Spleen (tissue), 11 donors: ENCODE measurements around the gene ZNF606. TPM values are rescaled to one million over a fixed set of nuclear protein-coding genes. Genes with fewer than 3 reads are reported as not detected.

Experiments
- DNase-seq: peaks from one replicate; pipeline ENCODE4 v3.0.0-alpha.2; 2020
- H3K27ac ChIP-seq, 8 donors: fragments of 200-600 bp; sonication (generic) in 7 of 8; 1 replicate in 4 of 8; 2 replicates in 4 of 8; pipeline versions ENCODE4 v1.5.0 to v1.8.0; 2016 to 2021; ENCODE audit warnings: inconsistent platforms in 4 of 8, mild to moderate bottlenecking in 4 of 8, moderate library complexity in 1 of 8
- H3K27me3 ChIP-seq, 7 donors: fragments of 200-600 bp; sonication (generic) in 6 of 7; replicated peaks in 1 of 7; 1 replicate in 4 of 7; 2 replicates in 3 of 7; pipeline versions ENCODE4 v1.5.0 to v1.8.0; 2016 to 2021; ENCODE audit warnings: inconsistent platforms in 3 of 7, mild to moderate bottlenecking in 1 of 7
- H3K36me3 ChIP-seq, 6 donors: fragments of 200-600 bp; sonication (generic) in 5 of 6; 1 replicate in 4 of 6; 2 replicates in 2 of 6; pipeline versions ENCODE4 v1.5.0 to v1.8.0; 2016 to 2021; ENCODE audit warnings: inconsistent platforms in 2 of 6
- H3K4me1 ChIP-seq, 6 donors: fragments of 200-600 bp; sonication (generic) in 5 of 6; 1 replicate in 3 of 6; 2 replicates in 3 of 6; pipeline versions ENCODE4 v1.5.0 to v1.8.0; 2016 to 2021; ENCODE audit warnings: inconsistent platforms in 3 of 6
- H3K4me3 ChIP-seq, 8 donors: fragments of 200-600 bp; sonication (generic) in 7 of 8; 1 replicate in 4 of 8; 2 replicates in 4 of 8; pipeline versions ENCODE4 v1.5.0 to v1.8.0; 2016 to 2021; ENCODE audit warnings: inconsistent platforms in 4 of 8, mild to moderate bottlenecking in 4 of 8, moderate library complexity in 2 of 8
- H3K9me3 ChIP-seq, 8 donors: fragments of 200-600 bp; sonication (generic) in 7 of 8; 1 replicate in 4 of 8; 2 replicates in 4 of 8; pipeline versions ENCODE4 v1.5.0 to v1.8.0; 2016 to 2021; ENCODE audit warnings: inconsistent platforms in 4 of 8
- POLR2A ChIP-seq, 3 donors: fragments of 450-650 bp; IDR thresholded peaks; one replicate each; pipeline ENCODE4 v1.5.1; 2017; ENCODE audit warnings: antibody characterized with exemption in 3 of 3, mild to moderate bottlenecking in 1 of 3
- POLR2AphosphoS5 ChIP-seq, 3 donors: sonication (generic); formaldehyde crosslinking; IDR thresholded peaks; one replicate each; pipeline ENCODE4 v1.5.1; 2017; ENCODE audit warnings: antibody characterized with exemption in 3 of 3
- WGBS, 5 donors: extraction: QIAGEN DNeasy Blood & Tissue Kit in 3 of 5; methylation state at CpG; one replicate each; pipeline versions ENCODE4 v1.1.5 to v1.1.7; 2013 to 2018; 5-methylcytosine and 5-hydroxymethylcytosine counted together
- intact Hi-C: fragments of 100-400 bp; cut with DNase I; formaldehyde crosslinking; loops from one replicate; pipeline ENCODE4 v1.15.0; 2023; ENCODE audit warnings: low total_unique reads
- polyA plus RNA-seq, 3 donors: library from polyadenylated mRNA; stranded (reverse); fragments of 200-250 nt; gene quantifications; one replicate each; pipeline ENCODE4 v1.2.1, GENCODE V29; 2013
- total RNA-seq, 7 donors: library from RNA; depleted of rRNA in 3 of 7; stranded (reverse); fragments of >200 nt in 3 of 7; fragmentation: NEBNext Ultra II Directional in 4 of 7; extraction: Animal tissue kit (Norgen Biotek cat#: 25700) in 4 of 7; gene quantifications; one replicate each; pipeline versions ENCODE4 v1.1.0 to v1.2.1, GENCODE V29; 2016 to 2021
- TF ChIP-seq, protein P1 (sequence below), 11 experiments: fragments of 200-600 bp in 7 of 11; fragments of 450-650 bp in 4 of 11; sonication (generic) in 4 of 11; IDR thresholded peaks in 8 of 11; conservative IDR thresholded peaks in 3 of 11; 1 replicate in 7 of 11; 2 replicates in 4 of 11; pipeline versions ENCODE4 v1.4.0 to v1.8.0; 2016 to 2021; ENCODE audit warnings: antibody characterized with exemption in 11 of 11, inconsistent platforms in 4 of 11, mild to moderate bottlenecking in 1 of 11
- donor health status: healthy with polysubstance abuse.
- donor health status: DM: no; HTN: no; CAD: no; lungs with moderate emphysema.
- donor health status: DM: no; HTN: no; CAD: no.
- donor health status: Bipolar disorder and iron deficiency.
- donor health status: healthy.
- donor health status: DM: no; HTN: no; CAD: no.
- donor health status: DM: yes; HTN: yes; CAD: no.

ZNF606 gene
- total and polyA plus RNA-seq, 10 donors = 5.6 to 25.3 (median 16.1) TPM

DNA sequence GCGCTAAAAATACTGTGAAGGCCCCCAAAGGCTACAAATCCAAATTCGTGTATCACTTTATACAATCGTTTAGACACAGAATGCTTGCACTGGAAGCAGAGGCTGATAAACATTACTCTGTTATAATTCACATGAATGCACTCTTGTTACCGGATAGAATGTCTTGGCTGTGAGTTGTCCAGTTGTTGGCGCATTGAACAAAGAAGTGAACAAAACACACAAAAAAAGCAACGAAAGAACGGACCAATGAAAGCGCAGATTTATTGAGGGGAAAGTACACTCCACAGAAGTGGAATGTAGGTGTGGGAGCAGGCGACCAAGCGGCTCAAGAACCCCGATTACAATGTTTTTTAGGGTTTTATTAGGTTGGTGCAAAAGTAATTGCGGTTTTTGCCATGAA lies 66.9 kb downstream of the ZNF606 start:
- Histone ChIP-seq H3K27me3 (no peaks in the 10 kb centered on the region), H3K27ac (peak overlapping the region in 1 of 8 donors; percentile 75), H3K4me1 (peaks cover 0 to 17% (median 9%) of the 10 kb centered on the region in 6 donors), H3K4me3 (peak overlapping the region in 1 of 8 donors; percentile 82), H3K36me3 (peaks cover under 1 to 72% (median 16%) of the 10 kb centered on the region in 6 donors), H3K9me3 (peaks cover 0 to 100% (median 96%) of the 10 kb centered on the region in 8 donors)
- WGBS, 5 donors = 88 to 92% (median 90%) methylated on average over 12 of the region's 12 CpGs
- TF ChIP-seq, protein P1, sequence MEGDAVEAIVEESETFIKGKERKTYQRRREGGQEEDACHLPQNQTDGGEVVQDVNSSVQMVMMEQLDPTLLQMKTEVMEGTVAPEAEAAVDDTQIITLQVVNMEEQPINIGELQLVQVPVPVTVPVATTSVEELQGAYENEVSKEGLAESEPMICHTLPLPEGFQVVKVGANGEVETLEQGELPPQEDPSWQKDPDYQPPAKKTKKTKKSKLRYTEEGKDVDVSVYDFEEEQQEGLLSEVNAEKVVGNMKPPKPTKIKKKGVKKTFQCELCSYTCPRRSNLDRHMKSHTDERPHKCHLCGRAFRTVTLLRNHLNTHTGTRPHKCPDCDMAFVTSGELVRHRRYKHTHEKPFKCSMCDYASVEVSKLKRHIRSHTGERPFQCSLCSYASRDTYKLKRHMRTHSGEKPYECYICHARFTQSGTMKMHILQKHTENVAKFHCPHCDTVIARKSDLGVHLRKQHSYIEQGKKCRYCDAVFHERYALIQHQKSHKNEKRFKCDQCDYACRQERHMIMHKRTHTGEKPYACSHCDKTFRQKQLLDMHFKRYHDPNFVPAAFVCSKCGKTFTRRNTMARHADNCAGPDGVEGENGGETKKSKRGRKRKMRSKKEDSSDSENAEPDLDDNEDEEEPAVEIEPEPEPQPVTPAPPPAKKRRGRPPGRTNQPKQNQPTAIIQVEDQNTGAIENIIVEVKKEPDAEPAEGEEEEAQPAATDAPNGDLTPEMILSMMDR (IDR thresholded peaks at IDR 0.05 in 8 of 11, conservative IDR thresholded peaks at IDR 0.05 in 3 of 11) = no peak
- TF ChIP-seq POLR2AphosphoS5 (IDR thresholded peaks at IDR 0.05) = no peak
- TF ChIP-seq POLR2A (IDR thresholded peaks at IDR 0.05) = no peak
- intact Hi-C loops = no loop called here
- no peak for DNase-seq

DNA sequence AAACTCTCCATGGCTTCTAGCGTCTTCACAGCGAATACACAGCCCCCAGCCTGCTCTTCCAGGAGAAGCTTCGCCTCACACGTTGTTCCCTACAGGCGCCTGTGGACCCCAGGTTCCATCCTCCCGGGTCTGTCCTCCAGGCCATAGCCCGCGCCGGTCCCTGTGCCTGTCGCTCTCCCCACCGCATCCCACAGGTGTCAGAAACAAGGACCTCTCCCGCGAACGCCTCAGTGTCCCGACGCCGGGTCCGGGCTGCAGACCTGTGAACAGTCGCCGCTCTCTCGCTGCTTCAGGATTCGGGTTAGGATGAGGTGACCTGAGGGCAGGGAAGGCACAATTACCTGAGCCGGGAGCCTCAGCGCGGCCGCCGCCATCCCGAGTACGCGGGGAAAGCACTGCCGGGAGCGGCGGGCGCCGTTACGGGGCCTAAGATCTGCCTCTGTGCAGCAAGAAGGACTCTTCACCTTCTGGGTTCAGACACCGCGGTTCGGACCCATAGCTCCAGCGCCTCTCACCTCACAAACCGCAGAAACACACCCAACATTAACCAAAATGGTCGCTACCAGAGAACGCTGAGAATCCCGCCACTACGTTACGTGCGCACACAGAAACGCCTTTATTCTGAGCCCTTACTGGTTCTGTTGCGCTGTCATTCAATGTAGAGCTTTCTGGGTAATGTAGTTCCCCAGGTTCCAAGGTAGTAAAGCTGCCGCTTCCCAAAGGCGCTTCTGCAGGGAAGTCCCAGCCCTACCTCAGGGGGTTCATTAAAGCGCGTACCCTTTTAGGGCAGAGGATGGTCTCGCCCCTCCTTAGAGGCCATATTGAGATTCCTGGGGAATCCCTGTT lies 67.6 kb downstream of the ZNF606 start, which contains the start of gene ZNF418:
ZNF418 (minus strand) TSS at position 583 of the 846 bp plus-strand sequence. CDS start 1,580 bp downstream, outside the sequence.
- Histone ChIP-seq H3K9me3 (peaks cover 0 to 100% (median 96%) of the 10 kb centered on the region in 8 donors), H3K4me1 (peaks cover 0 to 17% (median 9%) of the 10 kb centered on the region in 6 donors), H3K36me3 (peaks cover 0 to 70% (median 11%) of the 10 kb centered on the region in 6 donors), H3K4me3 (peak within 1 kb of the TSS; percentile 56 to 82 (median 62)), H3K27me3 (no peaks in the 10 kb centered on the region), H3K27ac (peak within 1 kb of the TSS; percentile 36 to 83 (median 71))
- DNase-seq = peak; percentile 77
- 6 to 11% (median 7%) methylated on average over 39 to 54 of the region's 54 CpGs for WGBS, 5 donors
- TF ChIP-seq POLR2A (IDR thresholded peaks at IDR 0.05) = no peak
- peak; percentile 45 to 64 (median 62) for TF ChIP-seq POLR2AphosphoS5 (IDR thresholded peaks at IDR 0.05)
- intact Hi-C loops = no loop called here

DNA sequence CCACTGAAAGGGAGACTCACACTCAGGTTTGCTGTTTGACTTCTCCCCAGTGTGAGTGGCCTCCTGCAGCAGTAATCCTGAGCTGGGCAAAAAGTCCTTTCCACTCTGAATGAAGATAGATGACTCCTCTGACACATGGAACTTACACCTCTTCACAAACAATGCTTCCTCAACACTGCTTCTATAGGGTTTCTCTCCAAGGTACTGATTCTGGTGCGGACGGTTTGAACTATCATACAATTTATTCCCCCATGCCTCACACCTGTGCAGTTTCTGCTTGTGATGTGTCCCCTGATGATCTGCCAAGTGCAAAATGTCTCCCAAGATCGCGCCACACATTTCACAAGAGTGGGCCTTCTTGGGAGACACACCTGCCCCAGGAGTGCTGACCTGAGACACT lies 75.0 kb downstream of the ZNF606 start:
- intact Hi-C loops = no loop called here
- no peak overlapping the region for H3K27ac ChIP-seq
- no peaks in the 10 kb centered on the region for H3K4me1 ChIP-seq
- 95 to 99% (median 97%) methylated on average over 4 of the region's 4 CpGs for WGBS, 5 donors
- no peak overlapping the region for H3K4me3 ChIP-seq
- H3K36me3 ChIP-seq = peaks cover 0 to 78% (median 36%) of the 10 kb centered on the region in 6 donors
- DNase-seq = no peak
- H3K9me3 ChIP-seq = peaks cover 24 to 100% (median 96%) of the 10 kb centered on the region in 8 donors
- no peak for TF ChIP-seq POLR2A (IDR thresholded peaks at IDR 0.05)
- TF ChIP-seq POLR2AphosphoS5 (IDR thresholded peaks at IDR 0.05) = no peak
- TF ChIP-seq, protein P1 (IDR thresholded peaks at IDR 0.05 in 8 of 11, conservative IDR thresholded peaks at IDR 0.05 in 3 of 11) = no peak
- H3K27me3 ChIP-seq = no peaks in the 10 kb centered on the region

Other genes with a start within 250 kb of the ZNF606 start
- 10 to 100 TPM; 29.6 to 45.6 (median 35.2) TPM for gene ZNF586, start 233.1 kb downstream of the ZNF606 start, total RNA-seq
- gene ZNF586, start 233.1 kb downstream of the ZNF606 start, polyA plus RNA-seq = 1 to 10 TPM; 7.3 to 9.8 (median 9.0) TPM
- gene ZNF552, start 187.9 kb downstream of the ZNF606 start, total RNA-seq = 10 to 100 TPM in 4 of 7 donors, 1 to 10 TPM in 3; 8.8 to 20.8 (median 10.5) TPM
- gene ZNF552, start 187.9 kb downstream of the ZNF606 start, polyA plus RNA-seq = 1 to 10 TPM; 2.9 to 4.2 (median 4.0) TPM
- gene ZNF587B, start 172.5 kb downstream of the ZNF606 start, total RNA-seq = 10 to 100 TPM; 19.9 to 31.8 (median 26.0) TPM
- gene ZNF587B, start 172.5 kb downstream of the ZNF606 start, polyA plus RNA-seq = 1 to 10 TPM; 3.4 to 9.8 (median 3.9) TPM
- 10 to 100 TPM; 23.8 to 46.5 (median 39.0) TPM for gene ZNF587, start 153.0 kb downstream of the ZNF606 start, total RNA-seq
- 10 to 100 TPM in 1 of 3 donors, 1 to 10 TPM in 2; 3.9 to 20.2 (median 4.8) TPM for gene ZNF587, start 153.0 kb downstream of the ZNF606 start, polyA plus RNA-seq
- gene ZNF814, start 113.8 kb downstream of the ZNF606 start, total RNA-seq = 10 to 100 TPM; 18.0 to 48.1 (median 33.2) TPM
- gene ZNF814, start 113.8 kb downstream of the ZNF606 start, polyA plus RNA-seq = 10 to 100 TPM; 15.4 to 21.2 (median 17.3) TPM
- gene ZNF417, start 86.2 kb downstream of the ZNF606 start, total RNA-seq = 10 to 100 TPM; 22.6 to 31.2 (median 24.7) TPM
- gene ZNF417, start 86.2 kb downstream of the ZNF606 start, polyA plus RNA-seq = 1 to 10 TPM; 1.5 to 3.3 (median 1.6) TPM
- 10 to 100 TPM in 5 of 7 donors, 1 to 10 TPM in 2; 8.9 to 16.5 (median 10.7) TPM for gene ZNF418, start 67.4 kb downstream of the ZNF606 start, total RNA-seq
- 1 to 10 TPM; 4.7 to 6.7 (median 6.7) TPM for gene ZNF418, start 67.4 kb downstream of the ZNF606 start, polyA plus RNA-seq
- gene ZNF256, start 55.1 kb downstream of the ZNF606 start, total RNA-seq = 10 to 100 TPM in 4 of 7 donors, 1 to 10 TPM in 3; 8.4 to 10.9 (median 10.7) TPM
- gene ZNF256, start 55.1 kb downstream of the ZNF606 start, polyA plus RNA-seq = 1 to 10 TPM; 4.1 to 4.5 (median 4.5) TPM
- gene C19orf18, start 28.3 kb downstream of the ZNF606 start, total RNA-seq = 1 to 10 TPM in 1 of 7 donors, under 1 TPM in 3, not detected in 3; 0.50 to 1.9 (median 0.69) TPM
- 1 to 10 TPM; 1.7 to 4.2 (median 3.0) TPM for gene C19orf18, start 28.3 kb downstream of the ZNF606 start, polyA plus RNA-seq
- gene ZSCAN1, start 31.2 kb upstream of the ZNF606 start, total RNA-seq = not detected
- under 1 TPM in 2 of 3 donors, not detected in 1; 0.08 to 0.24 TPM for gene ZSCAN1, start 31.2 kb upstream of the ZNF606 start, polyA plus RNA-seq
- 1 to 10 TPM; 3.6 to 9.4 (median 8.1) TPM for gene ZNF135, start 56.5 kb upstream of the ZNF606 start, total RNA-seq
- gene ZNF135, start 56.5 kb upstream of the ZNF606 start, polyA plus RNA-seq = 1 to 10 TPM; 4.8 to 6.5 (median 5.1) TPM
- gene ZSCAN18, start 95.4 kb upstream of the ZNF606 start, total RNA-seq = 10 to 100 TPM; 46.1 to 71.7 (median 62.5) TPM
- gene ZSCAN18, start 95.4 kb upstream of the ZNF606 start, polyA plus RNA-seq = 10 to 100 TPM; 39.8 to 46.5 (median 42.2) TPM
- 10 to 100 TPM in 4 of 7 donors, 1 to 10 TPM in 3; 8.6 to 13.4 (median 10.4) TPM for gene ZNF329, start 148.0 kb upstream of the ZNF606 start, total RNA-seq
- gene ZNF329, start 148.0 kb upstream of the ZNF606 start, polyA plus RNA-seq = 1 to 10 TPM; 3.8 to 6.1 (median 3.8) TPM
- gene ZNF274, start 180.2 kb upstream of the ZNF606 start, total RNA-seq = 10 to 100 TPM; 32.5 to 53.4 (median 36.9) TPM
- gene ZNF274, start 180.2 kb upstream of the ZNF606 start, polyA plus RNA-seq = 10 to 100 TPM; 17.5 to 19.5 (median 18.4) TPM
- 10 to 100 TPM; 31.4 to 58.5 (median 39.0) TPM for gene ZNF544, start 226.1 kb upstream of the ZNF606 start, total RNA-seq
- gene ZNF544, start 226.1 kb upstream of the ZNF606 start, polyA plus RNA-seq = 10 to 100 TPM; 12.5 to 24.8 (median 20.2) TPM